HepG2 (cell line): Measurements from ENCODE around the gene ARID3C. TPM values are rescaled to one million over a fixed set of nuclear protein-coding genes. Genes with fewer than 3 reads are reported as not detected.

Experiments used
- ADNP ChIP-seq: sonication (generic); formaldehyde crosslinking; IDR thresholded peaks from 2 replicates; pipeline ENCODE4 v1.4.0; 2020; ENCODE audit warnings: missing genetic modification reagents
- BCLAF1 ChIP-seq: fragments of 450-650 bp; IDR thresholded peaks from 2 replicates; pipeline ENCODE4 v1.6.1; 2017; ENCODE audit warnings: mild to moderate bottlenecking
- DR1 ChIP-seq: sonication (generic); formaldehyde crosslinking; IDR thresholded peaks from 2 replicates; pipeline ENCODE4 v1.8.0; 2021; ENCODE audit warnings: mild to moderate bottlenecking, missing genetic modification reagents, inconsistent platforms
- FUBP1 ChIP-seq: sonication (generic); formaldehyde crosslinking; IDR thresholded peaks from 2 replicates; pipeline ENCODE4 v1.5.1; 2020; ENCODE audit warnings: missing genetic modification reagents, mild to moderate bottlenecking, borderline replicate concordance
- ZMAT5 ChIP-seq: sonication (generic); formaldehyde crosslinking; IDR thresholded peaks from 2 replicates; pipeline ENCODE4 v1.5.0; 2020; ENCODE audit warnings: mild to moderate bottlenecking, low read depth, missing genetic modification reagents, borderline replicate concordance
- ZNF33A ChIP-seq: sonication (generic); formaldehyde crosslinking; IDR thresholded peaks from 2 replicates; pipeline ENCODE4 v1.5.1; 2020; ENCODE audit warnings: missing genetic modification reagents, mild to moderate bottlenecking, moderate library complexity, borderline replicate concordance
- ZNF543 ChIP-seq: sonication (generic); formaldehyde crosslinking; IDR thresholded peaks from 2 replicates; pipeline ENCODE4 v1.4.0; 2020; ENCODE audit warnings: mild to moderate bottlenecking, missing genetic modification reagents
- ZNF850 ChIP-seq: sonication (generic); formaldehyde crosslinking; conservative IDR thresholded peaks from 2 replicates; pipeline ENCODE4 v1.9.0; 2021; ENCODE audit warnings: mild to moderate bottlenecking, missing genetic modification reagents
- polyA plus RNA-seq, 8 experiments: library from polyadenylated mRNA; depleted of rRNA in 3 of 8; stranded (reverse) in 7 of 8; unstranded in 1 of 8; fragments of >200 nt; fragmentation: Illumina TruSeq in 4 of 8; extraction: Trizol in 4 of 8; gene quantifications; 2 replicates each; pipeline versions ENCODE4 v1.2.1 to v1.2.3, GENCODE V29; 2011 to 2016; ENCODE audit warnings: low read depth in 4 of 8, missing spikeins in 1 of 8, mixed read lengths in 1 of 8; ENCODE audit not compliant: insufficient read depth in 1 of 8
- total RNA-seq, 5 experiments: library from RNA; depleted of rRNA; stranded (reverse); fragments of >200 nt; fragmentation: Illumina TruSeq; extraction: Trizol; gene quantifications; 2 replicates each; pipeline ENCODE4 v1.2.3, GENCODE V29; 2016; ENCODE audit warnings: low read depth in 1 of 5
- TF ChIP-seq, protein P1 (sequence below), 2 experiments: IDR thresholded peaks; 2 replicates each; pipeline ENCODE4 v1.6.1; 2011 to 2012; ENCODE audit warnings: low read length in 2 of 2, borderline replicate concordance in 1 of 2, low read depth in 1 of 2, mild to moderate bottlenecking in 1 of 2, moderate library complexity in 1 of 2
- TF ChIP-seq, protein P2 (sequence below): sonication (generic); formaldehyde crosslinking; IDR thresholded peaks from 2 replicates; pipeline ENCODE4 v1.4.0; 2020; ENCODE audit warnings: missing genetic modification reagents
- TF ChIP-seq, protein P3 (sequence below): IDR thresholded peaks from 2 replicates; pipeline ENCODE4 v1.6.1; 2018; ENCODE audit warnings: missing genetic modification reagents, mild to moderate bottlenecking, missing compliant biosample characterization
- TF ChIP-seq, protein P4 (sequence below): sonication (generic); formaldehyde crosslinking; IDR thresholded peaks from 2 replicates; pipeline ENCODE4 v1.8.1; 2023; ENCODE audit warnings: mild to moderate bottlenecking, moderate library complexity, missing genetic modification reagents

ARID3C gene
- total and polyA plus RNA-seq, 2 of the 13 experiments (the other 11 are each of a cell fraction or from before 2014, with no cell fraction given), result not detected

GRCh38 chr9:34651321-34651720 is 22.5 kb upstream of the ARID3C start (continued):
- TF ChIP-seq BCLAF1, result no peak
- TF ChIP-seq ZNF543 (CRISPR knock-in tag), result 0 out of 2 replicates have a peak, but pooled peaks have one; percentile 29
- 0 out of 2 replicates have a peak, but pooled peaks have one; percentile 27 for TF ChIP-seq ZNF850 (CRISPR knock-in tag)
- TF ChIP-seq, protein P1, sequence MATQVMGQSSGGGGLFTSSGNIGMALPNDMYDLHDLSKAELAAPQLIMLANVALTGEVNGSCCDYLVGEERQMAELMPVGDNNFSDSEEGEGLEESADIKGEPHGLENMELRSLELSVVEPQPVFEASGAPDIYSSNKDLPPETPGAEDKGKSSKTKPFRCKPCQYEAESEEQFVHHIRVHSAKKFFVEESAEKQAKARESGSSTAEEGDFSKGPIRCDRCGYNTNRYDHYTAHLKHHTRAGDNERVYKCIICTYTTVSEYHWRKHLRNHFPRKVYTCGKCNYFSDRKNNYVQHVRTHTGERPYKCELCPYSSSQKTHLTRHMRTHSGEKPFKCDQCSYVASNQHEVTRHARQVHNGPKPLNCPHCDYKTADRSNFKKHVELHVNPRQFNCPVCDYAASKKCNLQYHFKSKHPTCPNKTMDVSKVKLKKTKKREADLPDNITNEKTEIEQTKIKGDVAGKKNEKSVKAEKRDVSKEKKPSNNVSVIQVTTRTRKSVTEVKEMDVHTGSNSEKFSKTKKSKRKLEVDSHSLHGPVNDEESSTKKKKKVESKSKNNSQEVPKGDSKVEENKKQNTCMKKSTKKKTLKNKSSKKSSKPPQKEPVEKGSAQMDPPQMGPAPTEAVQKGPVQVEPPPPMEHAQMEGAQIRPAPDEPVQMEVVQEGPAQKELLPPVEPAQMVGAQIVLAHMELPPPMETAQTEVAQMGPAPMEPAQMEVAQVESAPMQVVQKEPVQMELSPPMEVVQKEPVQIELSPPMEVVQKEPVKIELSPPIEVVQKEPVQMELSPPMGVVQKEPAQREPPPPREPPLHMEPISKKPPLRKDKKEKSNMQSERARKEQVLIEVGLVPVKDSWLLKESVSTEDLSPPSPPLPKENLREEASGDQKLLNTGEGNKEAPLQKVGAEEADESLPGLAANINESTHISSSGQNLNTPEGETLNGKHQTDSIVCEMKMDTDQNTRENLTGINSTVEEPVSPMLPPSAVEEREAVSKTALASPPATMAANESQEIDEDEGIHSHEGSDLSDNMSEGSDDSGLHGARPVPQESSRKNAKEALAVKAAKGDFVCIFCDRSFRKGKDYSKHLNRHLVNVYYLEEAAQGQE (IDR thresholded peaks at IDR 0.05; ENCODE audit: borderline replicate concordance in 1 of 2, low read depth in 1 of 2, low read length in 2 of 2), result no peak
- TF ChIP-seq ADNP (CRISPR knock-in tag), result no peak
- TF ChIP-seq, protein P2, sequence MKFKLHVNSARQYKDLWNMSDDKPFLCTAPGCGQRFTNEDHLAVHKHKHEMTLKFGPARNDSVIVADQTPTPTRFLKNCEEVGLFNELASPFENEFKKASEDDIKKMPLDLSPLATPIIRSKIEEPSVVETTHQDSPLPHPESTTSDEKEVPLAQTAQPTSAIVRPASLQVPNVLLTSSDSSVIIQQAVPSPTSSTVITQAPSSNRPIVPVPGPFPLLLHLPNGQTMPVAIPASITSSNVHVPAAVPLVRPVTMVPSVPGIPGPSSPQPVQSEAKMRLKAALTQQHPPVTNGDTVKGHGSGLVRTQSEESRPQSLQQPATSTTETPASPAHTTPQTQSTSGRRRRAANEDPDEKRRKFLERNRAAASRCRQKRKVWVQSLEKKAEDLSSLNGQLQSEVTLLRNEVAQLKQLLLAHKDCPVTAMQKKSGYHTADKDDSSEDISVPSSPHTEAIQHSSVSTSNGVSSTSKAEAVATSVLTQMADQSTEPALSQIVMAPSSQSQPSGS (CRISPR knock-in tag), result no peak
- no peak for TF ChIP-seq DR1 (CRISPR knock-in tag)
- TF ChIP-seq, protein P3, sequence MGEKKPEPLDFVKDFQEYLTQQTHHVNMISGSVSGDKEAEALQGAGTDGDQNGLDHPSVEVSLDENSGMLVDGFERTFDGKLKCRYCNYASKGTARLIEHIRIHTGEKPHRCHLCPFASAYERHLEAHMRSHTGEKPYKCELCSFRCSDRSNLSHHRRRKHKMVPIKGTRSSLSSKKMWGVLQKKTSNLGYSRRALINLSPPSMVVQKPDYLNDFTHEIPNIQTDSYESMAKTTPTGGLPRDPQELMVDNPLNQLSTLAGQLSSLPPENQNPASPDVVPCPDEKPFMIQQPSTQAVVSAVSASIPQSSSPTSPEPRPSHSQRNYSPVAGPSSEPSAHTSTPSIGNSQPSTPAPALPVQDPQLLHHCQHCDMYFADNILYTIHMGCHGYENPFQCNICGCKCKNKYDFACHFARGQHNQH (CRISPR knock-in tag), result no peak
- no peak for TF ChIP-seq FUBP1 (CRISPR knock-in tag)
- 0 out of 2 replicates have a peak, but pooled peaks have one; percentile 42 for TF ChIP-seq ZNF33A (CRISPR knock-in tag)
- no peak for TF ChIP-seq ZMAT5 (CRISPR knock-in tag)
- TF ChIP-seq, protein P4, sequence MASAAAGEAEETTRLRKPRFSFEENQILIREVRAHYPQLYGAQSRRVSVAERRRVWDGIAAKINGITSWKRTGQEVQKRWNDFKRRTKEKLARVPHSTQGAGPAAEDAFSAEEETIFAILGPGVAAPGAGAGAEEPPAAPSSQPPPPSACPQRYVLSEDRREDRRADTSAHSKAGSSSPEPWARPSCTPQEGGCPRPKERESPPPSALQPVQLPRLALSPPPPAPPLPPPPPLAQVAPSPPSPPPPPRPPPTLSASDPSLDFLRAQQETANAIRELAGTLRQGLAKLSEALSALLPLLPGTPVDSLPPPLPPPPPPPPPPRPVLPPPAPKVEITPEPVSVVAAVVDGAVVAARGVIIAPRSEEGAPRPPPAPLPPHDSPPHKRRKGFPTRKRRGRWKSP, result no peak
